Renal pelvis (tissue), 4 donors: ENCODE results near the gene TTC32. TPM values are rescaled to one million over a fixed set of nuclear protein-coding genes. Genes with fewer than 3 reads are reported as not detected.

ENCODE experiments used
- DNase-seq: peaks from one replicate; pipeline ENCODE4 v3.0.0-alpha.2; 2013
- polyA plus RNA-seq, 3 donors: library from polyadenylated mRNA; unstranded; fragments of 120-200 nt; gene quantifications; one replicate each; pipeline ENCODE4 v1.2.1, GENCODE V29; 2013; ENCODE audit not compliant: insufficient read length in 3 of 3

The TTC32 gene
- polyA plus RNA-seq, 3 donors = 29.7 to 35.3 (median 34.0) TPM

GRCh38 chr2:19855542-19856431 is 46.0 kb downstream of the TTC32 start:
- DNase-seq = no peak

- DNase-seq = no peak
These were observed 46.9 kb downstream of the TTC32 start for GRCh38 chr2:19854596-19855541.

- DNase-seq = no peak
These were observed 50.6 kb downstream of the TTC32 start for GRCh38 chr2:19851116-19851695.

DNA sequence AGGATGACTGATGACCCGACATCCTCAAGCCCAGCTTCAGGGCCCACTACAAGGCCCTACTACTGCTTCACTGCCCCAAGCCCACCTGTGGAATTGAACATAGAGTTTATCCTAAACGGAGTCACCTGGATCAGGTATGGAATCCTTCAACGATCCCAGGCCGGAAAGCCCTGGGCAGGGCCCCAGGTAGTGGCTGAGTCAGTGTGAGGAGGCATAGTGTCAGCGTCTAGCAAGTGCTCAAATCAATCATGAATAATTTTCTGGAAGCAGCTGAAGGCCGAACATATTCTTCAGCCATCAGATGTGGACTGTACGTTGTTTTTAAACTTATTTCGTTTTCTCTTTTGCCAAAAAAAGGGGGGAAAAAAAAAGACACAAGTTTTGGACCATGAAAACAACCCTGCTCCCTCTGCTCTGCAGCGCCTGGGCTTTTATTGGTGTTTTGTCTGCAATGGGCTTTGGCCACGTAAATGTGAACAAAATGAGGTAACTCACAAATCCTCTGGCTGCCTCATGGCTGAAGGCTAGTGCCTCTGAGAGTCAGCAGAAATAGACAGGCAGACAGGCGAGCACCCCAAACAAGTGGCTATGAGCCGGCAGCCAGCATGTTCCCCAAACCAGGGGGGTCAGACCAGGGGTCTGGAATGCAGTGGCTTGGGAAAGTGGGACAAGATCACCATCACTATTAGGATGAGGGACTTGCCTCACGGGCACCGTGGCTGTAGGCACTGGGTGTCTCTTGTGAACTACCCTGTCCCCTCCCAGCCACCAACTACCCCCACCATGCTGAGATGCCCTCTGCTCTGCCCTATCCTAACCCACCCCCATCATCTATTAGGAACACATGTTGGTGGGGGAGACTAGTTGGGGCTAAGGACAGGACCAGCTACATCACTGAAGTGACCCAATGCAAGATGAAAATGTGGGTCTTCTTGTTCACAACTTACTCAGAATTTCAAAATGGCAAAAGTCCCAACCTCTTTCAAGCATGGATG is 51.4 kb downstream of the TTC32 start:
- DNase-seq = no peak

DNA sequence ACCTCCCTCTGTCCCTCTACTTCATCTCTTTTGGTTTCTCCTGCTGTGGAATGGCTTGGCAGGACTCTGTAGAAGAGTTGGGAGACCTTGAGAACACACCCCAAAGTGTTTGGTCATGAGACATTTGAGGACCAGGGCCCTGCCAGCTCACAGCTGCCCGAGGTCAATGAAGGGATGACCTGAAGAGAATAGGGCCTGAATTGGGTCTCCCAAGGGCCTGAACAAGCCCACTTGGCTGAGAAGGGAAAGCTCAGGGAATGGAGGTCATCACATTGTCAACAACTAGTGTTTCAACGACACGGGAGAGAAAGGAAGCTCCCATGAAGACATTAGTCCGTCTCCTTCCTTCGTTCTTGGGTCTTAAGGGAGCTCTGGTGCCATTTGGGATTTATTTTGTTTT is 52.8 kb downstream of the TTC32 start:
- DNase-seq = no peak

DNA sequence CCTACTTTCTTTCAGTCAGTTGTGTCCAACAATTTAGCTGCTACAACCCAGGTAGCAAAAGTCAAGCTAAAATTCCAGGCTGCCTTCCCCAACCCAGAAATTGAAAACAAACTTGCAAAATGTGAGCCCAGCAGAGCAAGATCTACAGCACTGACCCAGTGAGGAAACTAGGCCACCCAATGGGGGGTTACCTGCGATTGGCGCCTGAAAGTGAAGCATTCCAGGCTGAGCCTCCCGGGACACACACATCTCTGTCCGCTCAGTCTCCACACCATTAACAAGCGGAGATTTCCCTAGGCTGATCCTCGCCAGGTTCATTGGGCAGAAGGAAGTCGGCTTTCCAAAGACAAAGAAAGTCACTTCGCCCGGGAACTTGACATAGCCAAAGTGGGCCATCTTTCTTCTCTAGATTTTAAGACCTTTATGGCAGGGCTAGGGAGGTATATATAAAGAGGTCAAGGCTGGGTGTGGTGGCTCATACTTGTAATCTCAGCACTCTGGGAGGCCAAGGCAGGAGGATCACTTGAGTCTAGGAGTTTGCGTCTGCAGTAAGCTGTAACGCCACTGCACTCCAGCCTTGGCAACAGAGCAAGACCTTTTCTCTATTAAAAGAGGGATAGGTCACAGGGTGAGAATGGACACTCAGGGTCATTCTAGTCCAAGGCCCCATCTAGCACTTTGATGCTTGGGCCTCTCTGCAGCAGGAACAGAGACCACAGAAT is 53.6 kb downstream of the TTC32 start:
- no peak for DNase-seq

DNA sequence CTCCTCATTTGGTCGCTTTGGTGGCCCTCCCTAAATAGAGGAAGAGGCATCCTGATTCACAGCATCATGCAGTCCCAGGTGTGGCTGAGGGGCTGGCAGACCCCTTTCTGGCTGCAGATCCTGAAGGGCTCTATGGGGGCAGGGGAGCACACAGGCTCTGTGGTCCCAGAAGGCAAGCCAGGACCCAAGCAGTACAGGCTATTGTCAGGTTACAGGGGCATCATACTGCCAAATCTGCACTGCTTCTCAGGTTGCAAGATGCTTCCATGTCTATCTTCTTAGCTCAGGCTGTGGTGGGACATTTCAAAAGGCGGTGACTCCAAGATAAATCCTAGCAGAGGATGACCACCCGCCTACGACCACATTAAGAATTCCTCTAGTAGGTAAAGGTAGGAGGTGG is 54.3 kb downstream of the TTC32 start:
- no peak for DNase-seq

Other genes with a start within 250 kb of the TTC32 start
- 10 to 100 TPM; 26.3 to 33.9 (median 29.7) TPM for gene WDR35, start 88.1 kb upstream of the TTC32 start, polyA plus RNA-seq
- 1 to 10 TPM; 2.5 to 3.1 (median 3.0) TPM for gene MATN3, start 110.7 kb upstream of the TTC32 start, polyA plus RNA-seq
- 100 to 1,000 TPM; 399 to 441 (median 432) TPM for gene LAPTM4A, start 149.6 kb upstream of the TTC32 start, polyA plus RNA-seq